Astrocyte of the spinal cord (primary cell): ENCODE measurements around the gene COL4A1.

Experiments
- DNase-seq: peaks from one replicate; pipeline ENCODE4 v3.0.0; 2011; ENCODE audit warnings: low read depth, low spot score
- H3K4me3 ChIP-seq: 2 replicates; pipeline ENCODE4 v1.5.1; 2011; ENCODE audit warnings: low read depth, mild to moderate bottlenecking, low read length, moderate library complexity
- in situ Hi-C: cut with HindIII; loops from 2 replicates; pipeline ENCODE4 v1.10.0; 2017; ENCODE audit warnings: low sequenced_read_pairs
- TF ChIP-seq, protein P1 (sequence below): IDR thresholded peaks from 2 replicates; pipeline ENCODE4 v1.5.1; 2012; ENCODE audit warnings: low read depth, mild to moderate bottlenecking, low read length, inconsistent platforms

Gene COL4A1

DNA sequence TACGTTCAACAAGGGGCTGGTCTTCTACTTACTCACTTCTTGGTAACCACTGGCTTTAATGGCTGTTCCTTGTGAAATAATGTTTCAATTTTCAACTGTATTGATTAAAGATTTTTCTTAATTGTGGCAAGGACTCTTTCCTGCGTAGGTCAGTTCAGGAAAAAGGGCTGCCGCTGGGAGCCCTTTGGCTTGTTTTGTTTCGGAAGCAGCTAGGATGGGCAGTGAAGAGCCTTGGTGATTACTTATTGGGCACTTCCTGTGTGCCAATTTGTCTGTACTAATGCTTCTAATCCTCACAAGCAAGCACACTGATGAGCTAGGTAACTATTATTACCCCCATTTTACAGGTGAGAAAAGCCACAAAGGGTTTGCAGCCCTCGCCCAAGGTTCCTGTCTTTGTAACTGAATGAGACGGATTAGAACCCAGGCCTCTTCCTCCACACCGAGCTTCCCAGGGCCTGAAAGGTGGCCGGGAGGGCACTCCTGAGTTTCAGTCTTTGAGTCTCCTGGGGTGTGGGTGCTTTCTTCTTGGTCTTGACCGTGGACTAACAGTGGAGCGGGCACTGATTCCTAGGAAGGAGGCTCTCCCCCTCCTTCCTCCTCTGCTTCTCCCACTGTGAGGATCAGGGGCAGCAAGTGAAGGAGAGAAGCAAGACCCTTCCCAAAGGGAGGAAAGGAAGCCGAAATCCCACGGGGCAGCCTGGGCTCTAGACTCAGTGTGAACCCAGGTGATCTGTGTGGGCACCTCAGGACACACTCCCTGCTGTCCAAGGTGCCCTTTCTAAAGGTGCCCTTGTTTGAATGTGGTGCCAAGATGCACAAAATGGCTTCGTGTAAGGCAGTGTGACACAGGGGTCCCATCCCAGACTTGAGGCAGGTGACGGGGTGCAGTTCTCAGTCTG, 3.8 kb upstream of the COL4A1 start:
- TF ChIP-seq, protein P1, sequence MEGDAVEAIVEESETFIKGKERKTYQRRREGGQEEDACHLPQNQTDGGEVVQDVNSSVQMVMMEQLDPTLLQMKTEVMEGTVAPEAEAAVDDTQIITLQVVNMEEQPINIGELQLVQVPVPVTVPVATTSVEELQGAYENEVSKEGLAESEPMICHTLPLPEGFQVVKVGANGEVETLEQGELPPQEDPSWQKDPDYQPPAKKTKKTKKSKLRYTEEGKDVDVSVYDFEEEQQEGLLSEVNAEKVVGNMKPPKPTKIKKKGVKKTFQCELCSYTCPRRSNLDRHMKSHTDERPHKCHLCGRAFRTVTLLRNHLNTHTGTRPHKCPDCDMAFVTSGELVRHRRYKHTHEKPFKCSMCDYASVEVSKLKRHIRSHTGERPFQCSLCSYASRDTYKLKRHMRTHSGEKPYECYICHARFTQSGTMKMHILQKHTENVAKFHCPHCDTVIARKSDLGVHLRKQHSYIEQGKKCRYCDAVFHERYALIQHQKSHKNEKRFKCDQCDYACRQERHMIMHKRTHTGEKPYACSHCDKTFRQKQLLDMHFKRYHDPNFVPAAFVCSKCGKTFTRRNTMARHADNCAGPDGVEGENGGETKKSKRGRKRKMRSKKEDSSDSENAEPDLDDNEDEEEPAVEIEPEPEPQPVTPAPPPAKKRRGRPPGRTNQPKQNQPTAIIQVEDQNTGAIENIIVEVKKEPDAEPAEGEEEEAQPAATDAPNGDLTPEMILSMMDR, result no peak
- peak overlapping the region; percentile 16 for H3K4me3 ChIP-seq
- DNase-seq, result no peak
- in situ Hi-C loops, result no loop called here

DNA sequence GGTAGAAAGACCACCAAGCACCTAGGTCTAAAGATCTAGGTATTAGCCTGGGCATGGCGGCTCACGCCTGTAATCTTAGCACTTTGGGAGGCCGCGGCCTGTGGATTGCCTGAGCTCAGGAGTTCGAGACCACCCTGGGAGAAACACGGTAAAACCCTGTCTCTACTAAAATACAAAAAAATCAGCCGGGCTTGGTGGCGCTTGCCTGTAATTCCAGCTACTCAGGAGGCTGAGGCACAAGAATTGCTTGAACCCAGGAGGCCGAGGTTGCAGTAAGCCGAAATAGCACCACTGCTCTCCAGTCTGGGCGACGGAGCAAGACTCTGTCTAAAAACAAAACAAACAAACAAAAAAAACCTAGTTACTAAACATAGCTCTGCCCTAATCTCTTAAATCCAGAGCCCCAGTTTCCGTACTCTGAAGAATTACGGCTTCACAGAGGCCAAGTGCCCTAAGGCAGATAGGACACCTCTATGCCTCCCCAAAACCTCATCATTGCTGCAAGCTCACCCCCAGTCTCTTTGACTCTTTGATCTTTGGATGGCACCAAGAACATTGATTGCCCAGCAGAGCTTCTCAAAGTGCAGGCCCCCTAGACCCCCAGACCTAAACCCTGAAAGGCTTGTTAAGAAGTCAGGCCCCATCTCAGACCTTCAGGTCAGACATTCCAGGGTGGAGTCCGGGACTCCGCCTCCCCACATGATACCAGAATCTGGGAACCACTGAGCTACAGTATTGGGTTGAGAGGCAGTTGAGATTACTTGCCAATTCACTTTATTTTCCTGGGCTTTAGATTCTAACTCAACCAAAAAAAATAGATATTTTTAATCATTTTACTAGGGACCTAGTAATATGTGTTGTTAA, 2.9 kb upstream of the COL4A1 start:
- TF ChIP-seq, protein P1, result no peak

DNA sequence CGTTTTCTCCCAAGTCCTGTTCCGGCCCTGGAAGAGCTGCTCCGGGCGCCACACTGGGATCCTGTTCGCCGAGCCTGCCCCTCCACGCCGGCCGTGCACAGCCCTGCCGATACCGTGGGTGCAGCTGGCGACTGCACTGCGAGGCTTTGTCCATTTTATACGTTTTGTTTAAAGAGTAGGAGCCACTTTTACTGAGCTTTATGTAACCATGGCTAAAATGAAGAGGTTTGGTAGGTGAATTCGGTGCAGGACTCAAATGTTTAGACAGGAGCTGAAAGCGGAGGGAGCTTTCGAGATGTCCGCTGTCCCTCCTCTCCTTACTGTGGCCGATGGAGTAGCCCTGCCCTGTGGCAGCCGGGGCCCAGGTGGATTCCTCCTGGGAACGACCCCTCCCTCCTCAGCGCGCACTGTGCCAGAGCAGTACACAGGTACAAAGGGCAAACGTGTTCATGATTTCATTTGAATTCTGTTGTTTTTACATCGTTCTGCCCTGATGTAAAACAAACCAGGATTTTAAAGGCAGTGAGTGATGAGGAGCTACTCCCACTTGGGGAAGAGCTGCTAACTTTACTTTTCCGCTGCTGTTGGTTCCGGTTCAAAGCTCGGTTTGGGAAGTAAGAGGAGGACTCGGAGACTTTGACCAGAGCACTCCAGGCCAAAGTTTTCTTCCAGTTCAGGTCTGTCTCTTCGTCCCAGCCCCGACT, 1.9 kb upstream of the COL4A1 start:
- TF ChIP-seq, protein P1, result no peak
- peak overlapping the region; percentile 77 for H3K4me3 ChIP-seq
- in situ Hi-C loops, result no loop called here

More for the DNA sequence above, 2.9 kb upstream of the COL4A1 start:
- in situ Hi-C loops, result no loop called here
- peak overlapping the region; percentile 77 for H3K4me3 ChIP-seq
- no peak for DNase-seq

DNA sequence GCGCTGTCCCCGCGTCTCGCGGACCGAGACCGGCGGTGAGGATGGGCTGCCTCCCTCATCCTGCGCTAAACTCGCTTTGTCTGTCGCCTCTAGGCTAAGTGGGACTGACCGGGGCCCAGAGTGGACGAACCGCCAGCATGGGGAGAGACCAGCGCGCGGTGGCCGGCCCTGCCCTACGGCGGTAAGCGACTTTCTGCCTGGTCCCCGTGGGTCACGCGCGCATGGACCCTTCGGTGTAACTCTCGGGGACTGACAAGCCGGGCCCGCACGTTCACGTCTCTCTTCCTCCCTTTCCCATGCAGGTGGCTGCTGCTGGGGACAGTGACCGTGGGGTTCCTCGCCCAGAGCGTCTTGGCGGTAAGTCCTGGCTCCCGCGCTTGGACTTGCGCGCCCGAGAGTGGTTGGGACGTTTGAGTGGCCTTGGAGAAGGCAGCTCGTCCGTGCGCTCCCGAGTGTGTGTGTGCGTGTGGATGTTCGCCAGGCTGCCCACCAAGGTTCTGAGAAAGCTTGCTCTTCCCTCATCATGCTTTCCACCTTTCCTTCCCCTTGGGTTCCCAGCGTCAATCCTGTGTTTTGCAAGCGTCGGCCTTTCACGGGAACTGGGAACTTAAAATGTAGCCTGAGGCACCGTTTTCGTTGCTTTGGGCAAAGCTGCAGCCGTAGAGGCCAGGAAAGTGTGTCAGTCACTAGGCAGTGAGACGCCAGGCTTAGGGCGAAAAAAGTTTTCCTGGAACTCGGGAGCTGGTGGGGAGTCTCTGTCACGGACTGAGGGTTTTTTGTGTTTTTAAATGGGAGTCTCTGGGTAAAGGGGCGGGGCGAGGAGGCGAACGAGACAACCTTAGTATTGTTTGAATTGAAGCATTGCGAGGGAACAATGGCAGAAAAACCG, 1.1 kb upstream of the COL4A1 start:
- in situ Hi-C loops, result no loop called here
- TF ChIP-seq, protein P1, result no peak
- peak; percentile 72 for DNase-seq
- H3K4me3 ChIP-seq, result peak overlapping the region; percentile 77

More for the DNA sequence above, 1.9 kb upstream of the COL4A1 start:
- DNase-seq, result no peak

DNA sequence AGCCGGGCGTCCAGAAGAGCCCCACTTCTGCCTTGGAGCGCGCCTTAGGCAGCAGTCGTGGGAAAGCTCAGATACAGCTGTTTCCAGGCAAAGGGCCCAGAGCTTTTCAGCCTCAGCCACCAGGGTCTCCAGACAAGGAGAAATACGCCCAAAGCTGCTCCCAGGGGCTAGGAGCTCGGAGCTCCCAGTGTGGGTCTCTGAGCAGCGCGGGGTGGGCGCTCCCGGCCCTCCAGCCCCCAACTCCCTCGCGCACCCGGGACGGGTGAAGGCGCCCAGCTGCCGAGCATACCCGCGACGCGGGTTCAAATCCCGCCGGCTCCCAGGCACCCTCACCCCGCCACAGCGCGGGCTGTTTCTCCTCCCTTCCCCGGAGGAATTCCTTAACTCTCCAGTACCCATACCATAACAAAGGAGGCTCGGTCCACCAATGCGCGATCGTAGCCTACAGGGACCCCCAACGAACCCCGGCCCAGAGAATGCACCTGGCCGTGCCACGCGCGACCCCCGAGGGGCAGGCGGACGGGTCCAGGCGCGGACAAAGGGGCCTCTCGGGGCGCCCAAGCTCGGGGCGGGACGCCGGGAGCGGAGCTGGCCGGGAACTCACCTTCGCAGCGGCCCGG, 507 bp downstream of the COL4A1 start:
- TF ChIP-seq, protein P1, result no peak
- no peak for DNase-seq
- in situ Hi-C loops, result no loop called here
- peak overlapping the region; percentile 77 for H3K4me3 ChIP-seq
